ENCODE measurements around the gene DNMT3B.

The DNMT3B gene

GRCh38 chr20:32823737-32824588 lies 61.8 kb downstream of the DNMT3B start:
- DNase-seq (ENCODE audit: low spot score): no peak

DNA sequence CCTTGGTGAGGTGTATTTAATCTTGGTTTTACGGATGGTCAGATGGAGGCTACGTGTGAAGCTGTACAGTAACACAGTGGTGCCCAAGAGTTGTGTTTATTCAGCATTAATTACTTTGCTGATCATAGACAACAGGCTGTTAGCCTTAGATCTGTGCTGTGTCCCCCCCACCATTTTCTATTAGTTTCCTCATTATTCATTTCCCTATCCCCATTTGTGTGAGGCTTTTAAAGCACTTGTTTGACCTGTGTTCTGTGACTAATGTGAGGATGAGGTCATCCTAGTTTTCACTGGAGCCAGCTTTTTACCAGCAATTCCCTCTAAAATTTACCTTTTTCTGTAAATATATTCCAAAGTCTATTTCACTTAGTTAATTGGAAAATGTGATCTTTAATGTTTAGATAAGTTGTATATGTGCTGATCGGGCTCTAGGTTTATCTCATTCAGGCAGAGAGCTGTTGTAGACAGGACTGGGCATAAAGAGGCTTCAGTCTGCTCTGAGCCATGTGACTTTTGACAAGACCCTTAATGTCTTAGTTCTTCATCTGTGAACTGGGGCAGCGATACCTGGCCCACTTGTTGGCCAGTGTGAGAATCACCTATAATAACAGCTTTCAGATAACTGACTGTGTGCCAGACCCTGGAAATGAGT lies 66.0 kb downstream of the DNMT3B start:
- no peak for DNase-seq (ENCODE audit: low spot score)

DNA sequence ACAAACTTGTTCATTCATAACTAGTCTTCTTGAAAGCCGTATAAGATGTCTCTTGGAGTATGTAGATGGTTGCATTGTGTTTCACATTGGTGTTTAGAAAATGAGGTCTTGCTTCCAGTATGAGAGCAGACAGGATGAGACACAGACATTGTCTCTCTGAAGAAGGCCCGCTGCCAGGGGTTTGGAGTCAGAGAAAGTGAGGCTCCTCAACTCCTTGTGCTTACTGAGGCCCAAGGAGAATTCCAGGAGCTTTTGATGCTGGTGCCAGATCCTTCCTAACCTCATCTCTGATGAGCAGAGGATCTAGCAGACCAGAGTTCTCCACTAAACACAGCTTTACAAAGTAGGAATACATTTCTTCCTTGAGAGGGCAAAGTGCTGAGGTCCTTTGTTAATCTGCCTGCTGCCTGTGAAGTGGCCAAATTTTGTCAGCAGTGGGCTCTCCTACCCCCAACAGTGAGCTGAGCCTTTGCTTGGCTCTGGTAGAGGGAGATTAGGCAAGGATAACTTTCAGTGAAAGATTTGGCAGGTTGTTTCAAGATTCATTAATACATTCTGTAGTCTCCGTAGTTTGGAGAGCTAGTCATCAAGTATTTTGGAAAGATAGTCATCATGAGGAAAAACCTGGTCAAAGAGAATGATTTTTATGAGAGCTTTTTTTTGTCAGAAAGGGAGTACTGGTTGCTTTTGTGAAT lies 67.3 kb downstream of the DNMT3B start:
- DNase-seq (ENCODE audit: low spot score): no peak

GRCh38 chr20:32830437-32830836 lies 68.3 kb downstream of the DNMT3B start:
- peak; percentile 33 for DNase-seq (ENCODE audit: low spot score)

DNA sequence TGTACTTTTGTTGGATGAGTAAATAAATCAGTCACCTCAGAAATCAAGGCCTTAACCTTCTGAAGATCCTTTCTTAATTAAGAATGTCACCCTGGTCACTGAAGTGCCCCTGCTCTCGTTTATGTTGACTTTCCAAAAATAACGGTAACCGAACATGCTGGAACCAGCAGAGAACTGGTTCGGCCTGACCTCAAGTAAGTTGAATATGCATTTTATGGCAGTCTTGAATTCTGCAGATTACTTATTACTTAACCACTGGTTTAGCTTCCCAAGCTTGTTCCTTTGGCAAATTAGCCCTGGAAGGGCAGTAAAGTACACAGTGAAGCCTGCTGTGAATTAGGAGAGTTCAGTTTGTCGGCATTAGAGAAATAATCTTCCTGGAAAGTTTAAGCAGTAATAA lies 69.8 kb downstream of the DNMT3B start:
- DNase-seq (ENCODE audit: low spot score): no peak

DNA sequence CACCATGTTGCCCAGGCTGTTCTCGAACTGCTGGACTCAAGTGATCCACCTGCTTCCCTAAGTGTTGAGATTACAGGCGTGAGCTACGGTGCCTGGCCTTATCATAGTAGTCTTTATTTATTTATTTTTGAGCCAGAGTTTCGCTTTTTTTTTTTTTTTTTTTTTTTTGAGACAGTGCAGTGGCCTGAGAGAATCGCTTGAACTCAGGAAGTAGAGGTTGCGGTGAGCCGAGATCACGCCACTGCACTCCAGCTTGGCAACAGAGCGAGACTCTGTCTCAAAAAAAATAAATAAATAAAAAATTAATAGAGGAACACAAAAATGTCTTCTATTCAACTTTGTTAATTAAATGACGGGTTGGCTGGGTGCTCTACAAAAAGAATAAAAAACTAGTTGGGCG lies 70.5 kb downstream of the DNMT3B start:
- no peak for DNase-seq (ENCODE audit: low spot score)

GRCh38 chr20:32834972-32835371 lies 72.8 kb downstream of the DNMT3B start:
- DNase-seq (ENCODE audit: low spot score): no peak

- DNase-seq (ENCODE audit: low spot score): no peak
Observed at GRCh38 chr20:32837157-32837556, 75.0 kb downstream of the DNMT3B start.

- DNase-seq (ENCODE audit: low spot score): no peak
Observed at GRCh38 chr20:32839227-32839981, 77.2 kb downstream of the DNMT3B start.

DNA sequence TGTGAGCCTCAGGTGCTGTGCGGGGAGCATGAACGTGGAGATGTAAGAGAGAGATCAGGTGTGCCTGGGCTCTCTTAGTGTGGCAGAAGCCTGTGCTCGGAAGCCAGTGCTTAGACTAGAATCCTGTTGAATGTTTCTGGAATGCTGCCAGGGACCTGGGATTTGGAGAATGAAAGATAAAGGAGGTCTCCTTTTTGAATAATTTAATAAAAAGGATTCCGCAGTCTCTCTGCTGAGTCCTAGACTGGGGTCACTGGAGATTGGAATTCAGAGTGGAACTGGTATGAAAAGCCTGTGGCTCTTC lies 77.7 kb downstream of the DNMT3B start:
- no peak for DNase-seq (ENCODE audit: low spot score)

- no peak for DNase-seq (ENCODE audit: low spot score)
Observed at GRCh38 chr20:32841174-32841573, 79.0 kb downstream of the DNMT3B start.

GRCh38 chr20:32841632-32842031 lies 79.4 kb downstream of the DNMT3B start:
- no peak for DNase-seq (ENCODE audit: low spot score)

GRCh38 chr20:32842688-32843524 lies 80.7 kb downstream of the DNMT3B start:
- DNase-seq (ENCODE audit: low spot score): no peak

DNA sequence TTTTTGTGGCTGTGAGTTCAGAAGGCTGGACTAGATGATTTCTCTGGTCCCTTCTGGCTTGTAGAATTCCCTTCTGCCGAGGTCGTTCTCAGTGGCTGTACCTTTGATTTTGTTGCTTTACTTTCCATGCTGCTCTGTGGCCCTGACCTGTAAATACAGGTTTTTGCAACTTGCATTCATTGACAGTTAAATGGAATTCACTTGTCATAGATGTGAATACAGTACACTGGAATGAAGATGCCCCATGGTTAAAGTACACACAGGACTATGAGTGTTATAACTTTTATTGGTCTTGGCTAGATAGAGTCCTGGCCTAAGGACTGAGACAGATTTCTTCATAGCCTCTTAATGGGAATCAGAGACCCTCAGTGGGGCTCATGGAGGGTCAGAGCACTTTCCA lies 83.6 kb downstream of the DNMT3B start:
- no peak for DNase-seq (ENCODE audit: low spot score)

DNA sequence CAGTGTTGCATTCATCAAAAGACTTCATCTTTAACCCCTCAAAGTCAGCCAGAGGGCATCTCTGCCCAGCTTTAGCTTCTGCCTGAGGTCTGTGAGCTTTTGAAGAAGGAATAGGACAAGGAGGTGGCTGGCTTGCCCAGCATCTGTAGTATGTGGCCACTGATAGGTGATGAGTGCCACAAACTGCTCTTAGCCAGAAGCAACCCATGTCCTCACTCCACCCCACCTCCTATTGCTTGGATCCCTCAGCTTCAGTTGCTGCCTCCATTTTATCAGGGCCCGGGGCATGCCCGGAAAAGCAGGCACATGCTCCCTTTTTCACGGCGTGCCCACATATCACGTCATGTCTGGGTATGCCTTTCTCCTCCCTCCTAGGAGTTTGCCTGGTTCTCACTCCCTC lies 84.7 kb downstream of the DNMT3B start:
- DNase-seq (ENCODE audit: low spot score): no peak

- no peak for DNase-seq (ENCODE audit: low spot score)
Observed at GRCh38 chr20:32847964-32848363, 85.8 kb downstream of the DNMT3B start.

DNA sequence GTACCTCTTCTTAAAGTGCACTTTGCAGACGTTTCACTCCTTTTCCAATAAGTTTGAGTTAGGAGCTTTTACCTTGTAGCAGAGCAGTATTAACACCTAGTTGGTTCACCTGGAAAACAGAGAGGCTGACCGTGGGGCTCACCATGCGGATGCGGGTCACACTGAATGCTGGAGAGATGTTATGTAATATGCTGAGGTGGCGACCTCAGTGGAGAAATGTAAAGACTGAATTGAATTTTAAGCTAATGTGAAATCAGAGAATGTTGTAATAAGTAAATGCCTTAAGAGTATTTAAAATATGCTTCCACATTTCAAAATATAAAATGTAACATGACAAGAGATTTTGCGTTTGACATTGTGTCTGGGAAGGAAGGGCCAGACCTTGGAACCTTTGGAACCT lies 86.7 kb downstream of the DNMT3B start:
- DNase-seq (ENCODE audit: low spot score): no peak

DNA sequence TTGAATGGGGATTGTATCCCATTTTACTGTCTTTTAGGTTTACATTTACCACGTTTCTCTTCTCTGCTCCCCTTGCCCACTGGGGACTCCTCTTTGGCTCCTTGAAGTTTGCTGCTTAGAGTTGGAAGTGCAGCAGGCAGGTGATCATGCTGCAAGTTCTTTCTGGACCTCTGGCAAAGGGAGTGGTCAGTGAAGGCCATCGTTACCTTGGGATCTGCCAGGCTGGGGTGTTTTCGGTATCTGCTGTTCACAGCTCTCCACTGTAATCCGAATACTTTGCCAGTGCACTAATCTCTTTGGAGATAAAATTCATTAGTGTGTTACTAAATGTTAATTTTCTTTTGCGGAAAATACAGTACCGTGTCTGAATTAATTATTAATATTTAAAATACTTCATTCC lies 87.4 kb downstream of the DNMT3B start:
- DNase-seq (ENCODE audit: low spot score): no peak

GRCh38 chr20:32855387-32855786 lies 93.2 kb downstream of the DNMT3B start:
- no peak for DNase-seq (ENCODE audit: low spot score)

- DNase-seq (ENCODE audit: low spot score): no peak
Observed at GRCh38 chr20:32858189-32858588, 96.0 kb downstream of the DNMT3B start.
